ENCODE data around the gene PCSK5.

Gene PCSK5

DNA sequence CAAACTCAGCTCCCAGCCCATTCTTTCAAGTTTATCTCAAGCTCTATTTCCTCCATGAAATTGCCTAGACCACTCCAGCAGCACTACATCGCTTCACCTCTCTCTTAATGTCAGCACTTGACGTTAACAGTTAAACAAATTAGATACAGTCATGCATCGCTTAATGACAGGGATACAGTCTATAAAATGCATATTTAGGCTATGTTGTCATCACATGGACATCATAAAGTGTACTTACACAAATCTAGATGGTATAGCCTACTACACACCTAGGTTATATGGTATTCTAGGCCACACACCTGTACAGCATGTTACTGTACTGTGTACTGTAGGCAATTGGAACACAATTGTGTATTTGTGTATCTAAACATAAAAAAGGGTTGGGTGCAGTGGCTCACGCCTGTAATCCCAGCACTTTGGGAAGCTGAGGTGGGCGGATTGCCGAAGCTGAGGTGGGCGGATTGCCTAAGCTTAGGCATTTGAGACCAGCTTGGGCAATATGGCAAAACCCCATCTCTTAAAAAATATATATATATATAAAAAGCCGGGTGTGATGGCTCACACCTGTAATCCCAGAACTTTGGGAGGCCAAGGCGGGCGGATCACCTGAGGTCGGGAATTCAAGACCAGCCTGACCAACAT is 13.4 kb upstream of the PCSK5 start:
- Histone ChIP-seq H3K27me3 (ENCODE audit: control insufficient read depth in 1 of 2, insufficient read depth in 1 of 2, low read length in 2 of 2) (no peaks in the 10 kb centered on the region), H4K8ac (ENCODE audit: low read length) (no peak overlapping the region), H3K79me1 (replicated peaks; ENCODE audit: low read length, poor library complexity, severe bottlenecking) (no peaks in the 10 kb centered on the region), H3K36me3 (ENCODE audit: control insufficient read depth in 1 of 2, insufficient read depth in 2 of 2, low read depth in 1 of 2, low read length in 2 of 2) (no peaks in the 10 kb centered on the region), H2BK5ac (ENCODE audit: low read depth, low read length, poor library complexity, severe bottlenecking) (no peak overlapping the region), H3K4me3 (ENCODE audit: insufficient read depth in 1 of 2, low read depth in 1 of 2, low read length in 2 of 2) (no peak overlapping the region), H3K4me2 (ENCODE audit: low read length, poor library complexity, severe bottlenecking) (no peak overlapping the region), H3K9me3 (ENCODE audit: control insufficient read depth, low read length) (no peaks in the 10 kb centered on the region), H3K4me1 (ENCODE audit: control insufficient read depth, insufficient read depth, low read depth, low read length) (no peaks in the 10 kb centered on the region), H3K9ac (ENCODE audit: low read length) (no peak overlapping the region), H3K14ac (ENCODE audit: low read length in 2 of 2) (no peak overlapping the region), H2BK12ac (ENCODE audit: low read length in 2 of 2) (no peak overlapping the region), H2AK5ac (ENCODE audit: low read length, severe bottlenecking) (no peak overlapping the region), H2BK15ac (ENCODE audit: low read depth, poor library complexity, severe bottlenecking) (no peak overlapping the region), H2BK120ac (ENCODE audit: low read depth, low read length) (no peak overlapping the region), H2AFZ (ENCODE audit: low read depth, low read length) (no peak overlapping the region), H3K4ac (ENCODE audit: low read depth in 1 of 2, low read length in 2 of 2) (no peak overlapping the region), H3K23ac (ENCODE audit: low read length in 2 of 2) (no peak overlapping the region), H3K18ac (ENCODE audit: low read depth in 1 of 2, low read length in 2 of 2) (no peak overlapping the region), H4K91ac (ENCODE audit: low read length) (no peak overlapping the region), H3K27ac (ENCODE audit: low read length, poor library complexity, severe bottlenecking) (no peak overlapping the region)
- 100% methylated on average over 6 of the region's 11 CpGs for WGBS
- DNase-seq: no peak

GRCh38 chr9:75878488-75878860 is 12.0 kb upstream of the PCSK5 start:
- Histone ChIP-seq H3K4ac (ENCODE audit: low read depth in 1 of 2, low read length in 2 of 2) (no peak overlapping the region), H2AK5ac (ENCODE audit: low read length, severe bottlenecking) (no peak overlapping the region), H2BK15ac (ENCODE audit: low read depth, poor library complexity, severe bottlenecking) (no peak overlapping the region), H3K79me1 (replicated peaks; ENCODE audit: low read length, poor library complexity, severe bottlenecking) (no peaks in the 10 kb centered on the region), H3K27ac (ENCODE audit: low read length, poor library complexity, severe bottlenecking) (no peak overlapping the region), H2BK12ac (ENCODE audit: low read length in 2 of 2) (no peak overlapping the region), H2BK120ac (ENCODE audit: low read depth, low read length) (no peak overlapping the region), H2AFZ (ENCODE audit: low read depth, low read length) (no peak overlapping the region), H3K18ac (ENCODE audit: low read depth in 1 of 2, low read length in 2 of 2) (no peak overlapping the region), H4K91ac (ENCODE audit: low read length) (no peak overlapping the region), H3K4me1 (ENCODE audit: control insufficient read depth, insufficient read depth, low read depth, low read length) (no peaks in the 10 kb centered on the region), H3K4me3 (ENCODE audit: insufficient read depth in 1 of 2, low read depth in 1 of 2, low read length in 2 of 2) (no peak overlapping the region), H3K23ac (ENCODE audit: low read length in 2 of 2) (no peak overlapping the region), H3K9ac (ENCODE audit: low read length) (no peak overlapping the region), H3K36me3 (ENCODE audit: control insufficient read depth in 1 of 2, insufficient read depth in 2 of 2, low read depth in 1 of 2, low read length in 2 of 2) (no peaks in the 10 kb centered on the region), H2BK5ac (ENCODE audit: low read depth, low read length, poor library complexity, severe bottlenecking) (no peak overlapping the region), H3K4me2 (ENCODE audit: low read length, poor library complexity, severe bottlenecking) (no peak overlapping the region), H3K27me3 (ENCODE audit: control insufficient read depth in 1 of 2, insufficient read depth in 1 of 2, low read length in 2 of 2) (no peaks in the 10 kb centered on the region), H3K9me3 (ENCODE audit: control insufficient read depth, low read length) (no peaks in the 10 kb centered on the region), H4K8ac (ENCODE audit: low read length) (no peak overlapping the region), H3K14ac (ENCODE audit: low read length in 2 of 2) (no peak overlapping the region)
- WGBS: no CpG with 5 or more reads among the region's 2 CpGs
- DNase-seq: no peak

DNA sequence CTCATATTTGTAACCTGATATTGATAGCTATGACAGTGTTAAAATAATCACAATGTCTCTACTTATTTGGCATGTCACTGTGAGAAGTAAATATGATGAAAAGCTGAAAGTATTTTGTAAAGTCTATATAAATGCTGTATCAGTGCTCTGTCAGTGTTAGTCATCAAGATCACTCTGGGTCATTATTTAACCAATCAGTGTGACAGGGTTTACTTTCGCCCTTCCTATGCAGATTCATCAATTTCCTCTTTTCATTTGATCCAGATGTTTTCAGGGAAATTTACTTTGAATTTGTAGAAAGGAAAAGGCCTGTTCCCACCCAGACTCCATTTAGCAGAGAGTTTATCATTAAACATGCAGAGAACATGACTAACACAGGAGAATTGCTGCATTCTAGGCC is 9.9 kb upstream of the PCSK5 start:
- Histone ChIP-seq H3K79me1 (replicated peaks; ENCODE audit: low read length, poor library complexity, severe bottlenecking) (no peaks in the 10 kb centered on the region), H3K4me1 (ENCODE audit: control insufficient read depth, insufficient read depth, low read depth, low read length) (no peaks in the 10 kb centered on the region), H2BK5ac (ENCODE audit: low read depth, low read length, poor library complexity, severe bottlenecking) (no peak overlapping the region), H3K9ac (ENCODE audit: low read length) (no peak overlapping the region), H2BK15ac (ENCODE audit: low read depth, poor library complexity, severe bottlenecking) (no peak overlapping the region), H3K18ac (ENCODE audit: low read depth in 1 of 2, low read length in 2 of 2) (no peak overlapping the region), H4K91ac (ENCODE audit: low read length) (no peak overlapping the region), H3K36me3 (ENCODE audit: control insufficient read depth in 1 of 2, insufficient read depth in 2 of 2, low read depth in 1 of 2, low read length in 2 of 2) (no peaks in the 10 kb centered on the region), H3K4ac (ENCODE audit: low read depth in 1 of 2, low read length in 2 of 2) (no peak overlapping the region), H3K27me3 (ENCODE audit: control insufficient read depth in 1 of 2, insufficient read depth in 1 of 2, low read length in 2 of 2) (no peaks in the 10 kb centered on the region), H3K23ac (ENCODE audit: low read length in 2 of 2) (no peak overlapping the region), H2BK120ac (ENCODE audit: low read depth, low read length) (no peak overlapping the region), H2AK5ac (ENCODE audit: low read length, severe bottlenecking) (no peak overlapping the region), H3K27ac (ENCODE audit: low read length, poor library complexity, severe bottlenecking) (no peak overlapping the region), H2AFZ (ENCODE audit: low read depth, low read length) (no peak overlapping the region), H3K14ac (ENCODE audit: low read length in 2 of 2) (no peak overlapping the region), H3K4me3 (ENCODE audit: insufficient read depth in 1 of 2, low read depth in 1 of 2, low read length in 2 of 2) (no peak overlapping the region), H3K9me3 (ENCODE audit: control insufficient read depth, low read length) (no peaks in the 10 kb centered on the region), H4K8ac (ENCODE audit: low read length) (no peak overlapping the region), H3K4me2 (ENCODE audit: low read length, poor library complexity, severe bottlenecking) (no peak overlapping the region), H2BK12ac (ENCODE audit: low read length in 2 of 2) (no peak overlapping the region)
- WGBS: no CpG with 5 or more reads among the region's 1 CpG
- no peak for DNase-seq

GRCh38 chr9:75881761-75882160 is 8.7 kb upstream of the PCSK5 start:
- H2BK5ac ChIP-seq (ENCODE audit: low read depth, low read length, poor library complexity, severe bottlenecking): no peak overlapping the region
- no peak overlapping the region for H4K91ac ChIP-seq (ENCODE audit: low read length)
- no CpG with 5 or more reads among the region's 1 CpG for WGBS

More at GRCh38 chr9:75881761-75882160, 8.7 kb upstream of the PCSK5 start:
- H3K14ac ChIP-seq (ENCODE audit: low read length in 2 of 2): no peak overlapping the region
- H4K8ac ChIP-seq (ENCODE audit: low read length): no peak overlapping the region
- H3K27ac ChIP-seq (ENCODE audit: low read length, poor library complexity, severe bottlenecking): no peak overlapping the region
- H3K36me3 ChIP-seq (ENCODE audit: control insufficient read depth in 1 of 2, insufficient read depth in 2 of 2, low read depth in 1 of 2, low read length in 2 of 2): no peaks in the 10 kb centered on the region
- no peak overlapping the region for H2BK120ac ChIP-seq (ENCODE audit: low read depth, low read length)
- H3K4me1 ChIP-seq (ENCODE audit: control insufficient read depth, insufficient read depth, low read depth, low read length): no peaks in the 10 kb centered on the region
- no peaks in the 10 kb centered on the region for H3K27me3 ChIP-seq (ENCODE audit: control insufficient read depth in 1 of 2, insufficient read depth in 1 of 2, low read length in 2 of 2)
- H2AK5ac ChIP-seq (ENCODE audit: low read length, severe bottlenecking): no peak overlapping the region
- no peak overlapping the region for H2BK15ac ChIP-seq (ENCODE audit: low read depth, poor library complexity, severe bottlenecking)
- no peak overlapping the region for H3K4me3 ChIP-seq (ENCODE audit: insufficient read depth in 1 of 2, low read depth in 1 of 2, low read length in 2 of 2)
- no peak overlapping the region for H3K4ac ChIP-seq (ENCODE audit: low read depth in 1 of 2, low read length in 2 of 2)
- H3K18ac ChIP-seq (ENCODE audit: low read depth in 1 of 2, low read length in 2 of 2): no peak overlapping the region
- no peak overlapping the region for H3K9ac ChIP-seq (ENCODE audit: low read length)
- H2AFZ ChIP-seq (ENCODE audit: low read depth, low read length): no peak overlapping the region
- H3K9me3 ChIP-seq (ENCODE audit: control insufficient read depth, low read length): no peaks in the 10 kb centered on the region
- H2BK12ac ChIP-seq (ENCODE audit: low read length in 2 of 2): no peak overlapping the region
- no peaks in the 10 kb centered on the region for H3K79me1 ChIP-seq (replicated peaks; ENCODE audit: low read length, poor library complexity, severe bottlenecking)
- H3K23ac ChIP-seq (ENCODE audit: low read length in 2 of 2): no peak overlapping the region
- H3K4me2 ChIP-seq (ENCODE audit: low read length, poor library complexity, severe bottlenecking): no peak overlapping the region
- no peak for DNase-seq
